ENCODE results near the gene RHBG. TPM values are rescaled to one million over a fixed set of nuclear protein-coding genes. Genes with fewer than 3 reads are reported as not detected.

Gene RHBG
- total RNA-seq, 1 donor from 2014 or later, result not detected

DNA sequence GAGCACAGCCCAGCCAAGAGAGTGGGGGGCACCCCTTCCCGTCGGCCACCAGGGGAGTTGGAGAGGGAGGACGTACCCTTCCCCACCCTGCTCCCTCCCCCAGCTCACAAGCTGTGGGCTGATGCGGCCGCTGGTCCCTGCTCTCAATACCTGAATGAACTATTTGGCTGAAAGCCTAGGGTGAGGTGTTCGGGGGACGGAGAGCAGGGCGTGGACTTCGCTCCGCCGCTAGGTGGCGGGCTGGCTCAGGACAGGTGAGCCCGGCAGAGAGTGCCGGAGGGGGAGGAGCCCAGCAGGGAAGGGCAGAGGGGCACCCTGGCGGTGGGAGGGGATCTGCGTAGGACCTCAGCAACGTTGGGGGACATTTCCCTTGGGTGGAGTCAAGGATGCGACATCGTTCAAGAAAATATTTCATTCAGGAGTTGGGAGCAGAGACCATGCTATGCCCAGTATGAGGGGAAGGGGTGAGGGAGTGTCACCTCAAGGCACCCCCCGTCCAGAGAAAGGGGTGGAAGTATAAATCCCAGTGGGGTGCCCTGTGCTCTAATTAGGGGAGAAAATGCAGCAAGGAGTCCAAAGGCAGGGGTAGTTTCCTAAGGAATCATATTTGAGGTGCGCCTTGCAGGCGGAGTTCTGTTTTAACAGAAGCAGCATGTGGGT is 12.0 kb upstream of the RHBG start:
- Mint-ChIP-seq H3K36me3 (ENCODE audit: unreplicated experiment) (no peaks in the 10 kb centered on the region), H3K4me3 (ENCODE audit: unreplicated experiment) (peak overlapping the region; percentile 21), H3K4me1 (ENCODE audit: low read depth, unreplicated experiment) (no peaks in the 10 kb centered on the region), H3K27ac (ENCODE audit: unreplicated experiment) (no peak overlapping the region), H3K9me3 (ENCODE audit: unreplicated experiment) (peaks cover 10% of the 10 kb centered on the region), H3K27me3 (ENCODE audit: unreplicated experiment) (peaks cover 2% of the 10 kb centered on the region)
- TF ChIP-seq, protein P1, sequence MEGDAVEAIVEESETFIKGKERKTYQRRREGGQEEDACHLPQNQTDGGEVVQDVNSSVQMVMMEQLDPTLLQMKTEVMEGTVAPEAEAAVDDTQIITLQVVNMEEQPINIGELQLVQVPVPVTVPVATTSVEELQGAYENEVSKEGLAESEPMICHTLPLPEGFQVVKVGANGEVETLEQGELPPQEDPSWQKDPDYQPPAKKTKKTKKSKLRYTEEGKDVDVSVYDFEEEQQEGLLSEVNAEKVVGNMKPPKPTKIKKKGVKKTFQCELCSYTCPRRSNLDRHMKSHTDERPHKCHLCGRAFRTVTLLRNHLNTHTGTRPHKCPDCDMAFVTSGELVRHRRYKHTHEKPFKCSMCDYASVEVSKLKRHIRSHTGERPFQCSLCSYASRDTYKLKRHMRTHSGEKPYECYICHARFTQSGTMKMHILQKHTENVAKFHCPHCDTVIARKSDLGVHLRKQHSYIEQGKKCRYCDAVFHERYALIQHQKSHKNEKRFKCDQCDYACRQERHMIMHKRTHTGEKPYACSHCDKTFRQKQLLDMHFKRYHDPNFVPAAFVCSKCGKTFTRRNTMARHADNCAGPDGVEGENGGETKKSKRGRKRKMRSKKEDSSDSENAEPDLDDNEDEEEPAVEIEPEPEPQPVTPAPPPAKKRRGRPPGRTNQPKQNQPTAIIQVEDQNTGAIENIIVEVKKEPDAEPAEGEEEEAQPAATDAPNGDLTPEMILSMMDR (IDR thresholded peaks at IDR 0.05; ENCODE audit: partially characterized antibody, unreplicated experiment), result peak; percentile 97
- DNase-seq, result peak; percentile 79

DNA sequence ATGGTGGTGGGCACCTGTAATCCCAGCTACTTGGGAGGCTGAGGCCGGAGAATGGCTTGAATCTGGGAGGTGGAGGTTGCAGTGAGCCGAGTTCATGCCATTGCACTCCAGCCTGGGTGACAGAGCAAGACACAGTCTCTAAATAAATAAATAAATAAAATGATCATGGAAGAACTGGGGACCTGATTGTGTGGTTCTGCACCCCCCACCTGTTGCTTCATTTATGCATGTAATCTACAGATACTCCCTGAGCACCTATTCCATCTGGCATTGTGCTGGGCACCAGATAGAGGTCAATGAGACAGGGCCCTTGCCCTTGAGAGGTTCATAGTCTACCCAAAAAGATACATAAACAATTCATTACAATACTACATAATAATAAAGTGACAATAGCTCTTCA is 11.0 kb upstream of the RHBG start:
- Mint-ChIP-seq H3K9me3 (ENCODE audit: unreplicated experiment) (peaks cover 10% of the 10 kb centered on the region), H3K4me3 (ENCODE audit: unreplicated experiment) (no peak overlapping the region), H3K4me1 (ENCODE audit: low read depth, unreplicated experiment) (no peaks in the 10 kb centered on the region), H3K27me3 (ENCODE audit: unreplicated experiment) (peaks cover 2% of the 10 kb centered on the region), H3K27ac (ENCODE audit: unreplicated experiment) (no peak overlapping the region), H3K36me3 (ENCODE audit: unreplicated experiment) (no peaks in the 10 kb centered on the region)
- DNase-seq, result no peak
- TF ChIP-seq, protein P1 (IDR thresholded peaks at IDR 0.05; ENCODE audit: partially characterized antibody, unreplicated experiment), result no peak

- H3K27me3 Mint-ChIP-seq (ENCODE audit: unreplicated experiment), result peaks cover 2% of the 10 kb centered on the region
- DNase-seq, result no peak
- H3K9me3 Mint-ChIP-seq (ENCODE audit: unreplicated experiment), result peaks cover 10% of the 10 kb centered on the region
These were observed 10.4 kb upstream of the RHBG start for GRCh38 chr1:156358641-156359040.

DNA sequence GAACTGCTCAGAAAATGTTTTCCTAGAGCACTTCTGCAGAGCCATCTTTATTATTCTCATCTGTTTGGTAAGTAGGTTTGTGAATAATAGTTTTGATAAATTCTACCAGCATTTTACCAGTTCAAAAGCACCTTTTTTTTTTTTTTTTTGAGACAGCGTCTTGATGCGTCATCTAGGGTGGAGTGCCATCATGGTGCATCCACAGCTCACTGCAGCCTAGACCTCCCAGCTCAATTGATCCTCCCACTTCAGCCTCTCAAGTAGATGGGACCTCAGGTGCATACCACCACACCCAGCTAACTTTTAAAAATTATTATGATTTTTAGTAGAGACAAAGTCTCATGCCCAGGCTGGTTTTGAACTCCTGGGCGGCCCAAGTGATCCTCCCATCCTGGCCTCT is 9.8 kb upstream of the RHBG start:
- Mint-ChIP-seq H3K4me1 (ENCODE audit: low read depth, unreplicated experiment) (no peaks in the 10 kb centered on the region), H3K36me3 (ENCODE audit: unreplicated experiment) (no peaks in the 10 kb centered on the region), H3K27me3 (ENCODE audit: unreplicated experiment) (peaks cover 2% of the 10 kb centered on the region), H3K27ac (ENCODE audit: unreplicated experiment) (no peak overlapping the region), H3K4me3 (ENCODE audit: unreplicated experiment) (no peak overlapping the region), H3K9me3 (ENCODE audit: unreplicated experiment) (peaks cover 7% of the 10 kb centered on the region)
- TF ChIP-seq, protein P1 (IDR thresholded peaks at IDR 0.05; ENCODE audit: partially characterized antibody, unreplicated experiment), result no peak
- no peak for DNase-seq

More at GRCh38 chr1:156358641-156359040, 10.4 kb upstream of the RHBG start:
- Mint-ChIP-seq H3K27ac (ENCODE audit: unreplicated experiment) (no peak overlapping the region), H3K4me1 (ENCODE audit: low read depth, unreplicated experiment) (no peaks in the 10 kb centered on the region), H3K36me3 (ENCODE audit: unreplicated experiment) (no peaks in the 10 kb centered on the region), H3K4me3 (ENCODE audit: unreplicated experiment) (no peak overlapping the region)
- TF ChIP-seq, protein P1 (IDR thresholded peaks at IDR 0.05; ENCODE audit: partially characterized antibody, unreplicated experiment), result no peak

GRCh38 chr1:156359973-156360372 is 9.0 kb upstream of the RHBG start:
- Mint-ChIP-seq H3K27ac (ENCODE audit: unreplicated experiment) (no peak overlapping the region), H3K4me3 (ENCODE audit: unreplicated experiment) (no peak overlapping the region), H3K27me3 (ENCODE audit: unreplicated experiment) (peaks cover 4% of the 10 kb centered on the region), H3K4me1 (ENCODE audit: low read depth, unreplicated experiment) (no peaks in the 10 kb centered on the region), H3K36me3 (ENCODE audit: unreplicated experiment) (no peaks in the 10 kb centered on the region), H3K9me3 (ENCODE audit: unreplicated experiment) (peaks cover 7% of the 10 kb centered on the region)
- no peak for DNase-seq
- TF ChIP-seq, protein P1 (IDR thresholded peaks at IDR 0.05; ENCODE audit: partially characterized antibody, unreplicated experiment), result no peak

All from glutamatergic neuron (in vitro differentiated cells).